NCI-H1436 treated with DMSO at 0.1 percent for 48 hours (cell line): Measurements from ENCODE around the gene LRBA.

Source experiments
- DNase-seq: peaks from one replicate; lab custom pipeline; 2025; lab: John Stamatoyannopoulos, UW

LRBA gene

DNA sequence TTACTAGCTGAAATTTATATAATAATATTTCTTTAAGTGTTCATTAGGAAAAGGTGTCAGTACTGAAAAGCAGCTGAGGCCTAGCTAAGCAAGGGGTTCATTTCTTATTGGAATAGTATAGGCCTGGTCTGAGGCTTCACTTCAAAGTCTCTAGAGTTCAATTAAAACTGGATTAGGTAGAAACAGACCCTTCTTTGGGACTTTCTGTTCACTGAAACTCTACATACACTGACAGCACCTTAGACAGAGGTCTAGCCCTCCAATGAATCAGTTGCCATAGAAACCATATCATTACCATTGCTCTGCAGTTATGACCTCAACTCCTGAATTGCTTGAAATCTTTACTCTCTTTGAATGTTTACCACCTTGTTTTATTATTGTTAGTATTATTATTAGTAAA, 519.5 kb downstream of the LRBA start:
- DNase-seq = no peak

DNA sequence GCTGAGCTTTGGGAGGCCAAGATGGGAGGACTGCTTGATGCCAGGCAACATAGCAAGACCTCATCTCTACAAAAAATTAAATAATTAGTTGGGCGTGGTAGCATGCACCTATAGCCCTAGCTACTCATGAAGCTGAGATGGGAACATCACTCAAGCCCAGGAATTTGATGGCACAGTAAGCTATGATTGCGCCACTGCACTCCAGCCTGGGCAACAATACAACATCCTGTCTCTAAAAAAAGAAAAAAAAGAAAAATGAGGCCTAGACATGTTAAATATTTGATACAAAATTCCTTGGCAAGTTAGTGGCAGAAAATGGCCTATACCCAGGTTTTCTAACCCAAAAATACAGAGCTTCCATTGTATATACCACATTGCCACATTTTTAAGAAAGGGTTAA, 521.2 kb downstream of the LRBA start:
- DNase-seq = no peak

DNA sequence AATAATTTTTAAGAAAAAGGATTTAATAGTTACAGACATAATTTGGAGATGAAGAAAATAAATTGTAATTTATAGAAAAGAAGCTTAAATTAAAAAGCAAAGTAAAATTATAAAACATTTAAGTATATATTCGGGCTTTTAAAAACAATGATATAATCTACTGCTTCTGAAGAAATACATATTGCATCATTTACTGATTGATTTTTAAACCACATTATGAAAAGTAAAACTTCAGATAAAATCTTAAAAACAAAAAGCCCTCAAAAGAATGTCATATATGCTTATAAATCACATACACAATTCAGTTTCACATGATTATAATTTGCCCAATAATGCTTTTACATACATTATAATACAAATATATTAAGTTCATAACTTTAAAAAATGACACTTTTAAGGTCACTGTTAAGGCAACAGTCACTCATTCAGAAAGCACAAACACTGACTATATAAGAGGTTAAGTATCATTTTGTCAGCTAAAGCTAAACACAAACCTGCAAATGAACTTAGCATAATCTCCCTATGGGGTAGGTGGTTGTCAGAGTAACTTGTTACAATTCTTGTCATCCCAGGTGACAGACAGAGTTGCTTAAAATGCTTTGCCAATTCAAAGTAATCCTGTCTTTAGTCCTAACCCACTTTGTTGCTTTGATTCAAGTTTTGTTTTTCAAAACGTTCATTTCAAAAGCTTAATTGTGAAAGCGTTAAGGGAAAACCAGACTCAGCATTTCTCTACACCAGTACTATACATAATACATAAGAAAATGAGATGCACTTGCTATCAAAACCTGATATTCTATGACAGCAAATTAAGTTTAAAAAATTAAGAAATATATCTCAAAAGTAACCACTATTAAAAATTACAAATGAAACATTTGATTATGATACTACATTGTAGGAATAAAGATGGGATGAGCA, 523.7 kb downstream of the LRBA start:
- no peak for DNase-seq

DNA sequence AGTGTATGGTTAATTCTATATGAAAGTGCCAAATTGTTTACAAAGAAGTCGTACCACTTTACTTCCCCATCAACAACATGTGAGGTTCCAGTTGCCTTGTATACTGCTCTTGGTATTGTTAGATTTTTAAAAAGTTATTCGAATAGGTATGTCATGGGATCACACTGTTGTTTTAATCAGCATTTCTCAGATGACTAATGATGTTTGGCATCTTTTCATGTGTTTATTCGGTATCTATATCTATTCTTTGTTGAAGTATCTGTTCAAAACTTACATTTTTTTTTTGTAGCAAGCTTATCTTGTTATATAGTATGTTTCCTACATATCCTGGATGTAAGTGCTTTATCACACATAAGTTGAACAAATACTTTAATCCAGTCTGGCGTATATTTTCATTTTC, 532.5 kb downstream of the LRBA start:
- no peak for DNase-seq

DNA sequence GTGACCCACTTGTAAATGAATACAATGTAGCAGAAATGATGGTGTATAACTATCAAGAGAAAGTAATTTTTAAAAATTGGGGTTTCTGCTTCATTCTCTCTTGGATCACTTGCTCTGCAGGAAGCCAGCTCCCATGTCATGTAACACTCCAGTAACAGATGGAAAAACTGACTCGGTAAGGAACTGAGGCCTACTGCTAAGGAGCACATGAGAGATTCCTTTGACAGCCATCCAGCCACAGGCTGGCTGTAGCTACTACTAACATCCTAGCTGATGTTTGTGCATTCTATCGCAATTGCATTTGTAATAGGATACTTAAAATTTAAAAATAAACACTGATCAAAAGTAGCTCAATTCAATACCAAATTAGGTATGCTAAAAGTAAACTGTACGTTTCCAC, 535.4 kb downstream of the LRBA start:
- DNase-seq = no peak

DNA sequence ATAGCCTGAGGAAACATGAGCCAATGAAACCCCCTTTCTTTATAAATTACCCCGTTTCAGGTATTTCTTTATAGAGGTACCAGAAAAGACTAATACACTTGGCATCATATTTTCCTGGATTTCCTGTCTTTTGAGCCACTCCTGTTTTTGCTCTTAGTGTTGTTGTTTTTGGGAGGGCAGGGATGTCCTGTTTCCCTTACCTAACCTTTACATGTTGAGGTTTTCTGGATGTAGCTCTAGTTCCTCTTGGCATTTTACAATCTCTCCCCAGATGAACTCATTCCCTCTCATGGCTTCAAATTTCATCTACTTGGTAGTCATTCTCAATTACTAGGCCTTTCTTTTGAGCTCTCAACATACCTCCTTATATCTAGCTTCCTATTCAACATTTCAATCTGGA, 537.2 kb downstream of the LRBA start:
- no peak for DNase-seq

DNA sequence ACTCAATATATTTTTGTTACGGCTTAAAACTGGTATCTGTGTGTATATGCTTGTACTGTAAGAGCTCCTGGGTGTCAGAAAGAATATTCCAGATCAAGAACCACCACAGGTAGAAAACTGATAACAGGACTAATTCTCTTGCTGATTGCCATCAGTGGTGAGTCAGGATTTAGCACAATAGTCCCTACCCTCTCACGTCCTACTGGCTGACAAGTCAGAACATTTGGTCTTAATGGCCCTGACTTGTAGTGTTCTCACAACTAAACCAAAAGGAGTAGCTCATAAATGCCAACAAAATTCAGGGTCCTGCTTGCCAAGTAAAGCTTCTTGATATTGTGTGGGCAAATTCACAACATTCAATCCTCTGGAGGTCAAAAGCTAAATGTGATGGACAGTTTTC, 538.3 kb downstream of the LRBA start:
- no peak for DNase-seq

DNA sequence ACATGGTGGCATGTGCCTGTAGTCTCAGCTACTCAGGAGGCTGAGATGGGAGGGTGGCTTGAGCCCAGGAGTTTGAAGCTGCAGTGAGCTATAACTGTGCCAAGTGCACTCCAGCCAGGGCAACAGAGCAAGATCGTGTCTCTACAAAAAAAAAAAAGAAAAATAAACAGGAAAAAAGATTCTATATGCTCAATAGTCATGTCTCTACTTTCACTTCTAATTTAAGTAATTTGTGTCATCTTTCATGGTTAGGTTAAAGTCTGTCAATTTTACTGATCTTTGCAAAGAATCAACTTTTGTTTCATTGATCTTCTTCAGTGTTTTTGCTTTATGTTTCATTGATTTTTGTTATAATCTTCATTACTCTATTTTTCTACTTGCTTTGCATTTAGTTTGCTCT, 539.3 kb downstream of the LRBA start:
- DNase-seq = no peak

DNA sequence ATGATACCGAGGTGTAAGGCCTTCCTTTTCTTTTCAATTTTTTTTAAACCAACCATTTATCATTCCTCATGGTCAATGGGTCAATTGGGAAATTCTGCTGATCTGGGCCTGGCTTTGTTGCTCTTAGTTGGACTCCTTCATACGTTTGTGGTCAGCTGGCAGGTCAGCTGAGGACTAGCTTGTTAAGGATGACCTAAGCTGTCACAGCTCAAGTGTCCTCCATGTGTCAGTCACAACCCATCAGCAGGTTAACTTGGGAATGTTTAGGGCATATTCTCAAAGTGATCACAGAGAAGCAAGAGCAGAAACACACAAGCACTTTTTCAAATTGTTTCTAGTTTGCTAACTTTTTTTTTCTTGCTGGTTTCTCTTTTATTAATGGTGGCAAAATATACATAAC, 550.6 kb downstream of the LRBA start:
- no peak for DNase-seq

DNA sequence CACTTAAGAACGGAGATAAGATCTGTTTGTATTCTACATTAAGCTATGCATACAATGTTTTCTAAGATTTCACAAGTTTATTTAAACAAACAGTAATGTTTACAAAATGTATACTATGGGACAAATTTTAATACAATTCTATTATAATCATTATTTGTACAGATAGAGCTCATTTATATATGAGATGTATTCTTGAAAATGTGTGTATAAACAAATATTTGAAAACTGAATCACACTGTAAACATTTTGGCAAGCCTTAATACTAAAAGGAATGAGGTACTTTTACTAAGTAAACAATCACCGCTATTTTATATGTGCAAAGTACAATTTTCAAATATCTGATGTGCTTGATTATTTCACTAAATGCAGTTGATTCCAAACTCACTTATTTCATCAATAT, 552.3 kb downstream of the LRBA start:
- no peak for DNase-seq

DNA sequence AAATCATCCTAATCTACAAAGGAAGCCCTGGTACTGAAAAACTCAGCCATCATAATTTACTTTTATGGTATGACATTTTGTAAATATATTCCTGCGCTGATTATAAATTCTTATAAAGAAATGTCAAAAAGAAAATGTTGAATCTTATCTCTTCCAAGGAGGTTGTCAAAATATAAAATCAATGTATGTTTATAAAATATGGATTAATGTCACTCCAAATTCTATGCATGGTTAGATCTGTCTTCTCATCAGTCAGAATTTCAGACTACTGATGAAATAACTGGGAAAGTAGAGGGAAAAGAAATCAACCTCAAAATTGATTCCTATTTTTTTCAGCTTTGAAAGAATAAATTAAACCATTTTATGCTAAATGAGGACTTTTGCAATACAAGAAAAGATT, 553.1 kb downstream of the LRBA start:
- no peak for DNase-seq

DNA sequence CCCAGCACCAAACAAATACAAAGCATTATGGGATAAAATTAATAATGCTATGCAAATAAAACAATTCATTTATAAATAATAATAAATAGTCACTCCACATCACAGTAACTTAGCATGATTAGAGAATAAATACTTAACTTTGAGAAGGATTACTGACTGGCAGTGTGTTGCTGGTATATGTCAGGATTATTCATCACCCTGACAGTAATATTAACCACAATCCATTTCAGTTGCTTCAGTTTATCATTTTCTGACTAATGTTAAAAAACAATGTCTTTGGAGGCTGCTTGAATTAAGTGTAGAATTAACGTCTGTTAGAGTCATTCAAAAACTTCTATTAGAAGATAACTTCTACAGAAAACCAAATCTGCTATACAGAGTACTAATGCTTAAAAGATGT, 557.3 kb downstream of the LRBA start:
- no peak for DNase-seq

DNA sequence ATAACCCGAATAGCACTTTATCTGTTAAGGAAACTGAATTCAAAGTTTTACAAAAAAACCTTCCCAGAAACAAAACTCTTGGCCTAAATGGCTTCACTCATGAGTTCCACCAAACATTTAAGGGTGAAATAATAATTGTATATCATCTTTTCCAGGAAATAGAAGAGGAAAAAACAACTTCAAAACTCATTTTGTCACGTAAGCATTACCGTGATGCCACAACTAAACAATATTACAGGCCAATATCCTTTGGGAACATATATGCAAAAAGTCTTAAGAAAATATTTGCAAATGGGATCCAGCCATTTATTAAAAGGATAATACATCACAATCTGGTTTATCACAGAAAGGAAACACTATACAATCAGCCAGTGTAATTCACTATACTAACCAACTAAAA, 563.2 kb downstream of the LRBA start:
- DNase-seq = no peak

DNA sequence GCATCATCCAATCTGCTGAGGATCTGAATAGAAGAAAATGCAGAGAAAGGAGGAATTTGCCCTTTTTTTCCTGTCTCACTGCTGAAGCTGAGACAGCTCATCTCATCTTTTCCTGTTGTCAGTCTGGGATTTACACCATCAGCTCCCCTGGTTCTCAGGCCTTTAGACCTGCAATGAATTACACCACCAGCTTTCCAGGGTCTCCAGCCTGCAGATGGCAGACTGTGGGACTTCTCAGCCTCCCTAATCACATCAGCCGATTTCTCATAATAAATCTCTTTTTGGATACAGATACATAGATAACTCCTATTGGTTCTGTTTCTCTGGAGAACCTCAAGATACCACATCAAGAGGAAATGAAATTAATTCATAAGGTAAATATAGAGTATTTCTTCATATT, 567.7 kb downstream of the LRBA start:
- DNase-seq = no peak

DNA sequence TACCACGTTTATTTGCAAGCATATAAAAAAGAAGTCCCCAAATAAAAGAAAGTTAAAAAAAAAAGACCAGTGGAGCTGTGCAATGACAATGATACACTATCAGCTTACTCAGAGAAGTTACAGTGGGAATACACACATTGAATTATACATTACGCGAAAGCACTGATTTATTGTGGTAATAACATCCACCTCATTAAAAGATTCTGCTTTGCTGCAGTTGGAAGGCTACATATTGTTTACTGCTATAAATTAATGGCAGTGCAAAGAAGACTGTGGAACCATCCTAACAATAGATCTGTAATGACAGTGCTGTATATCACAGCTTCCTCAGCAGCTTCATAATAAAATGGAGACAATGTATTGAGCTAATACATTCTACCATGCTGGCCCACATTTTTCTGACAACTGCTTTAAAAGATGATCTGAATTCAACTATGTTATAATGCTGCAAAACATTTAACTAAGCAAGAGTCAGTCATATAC, 575.6 kb downstream of the LRBA start:
- no peak for DNase-seq

DNA sequence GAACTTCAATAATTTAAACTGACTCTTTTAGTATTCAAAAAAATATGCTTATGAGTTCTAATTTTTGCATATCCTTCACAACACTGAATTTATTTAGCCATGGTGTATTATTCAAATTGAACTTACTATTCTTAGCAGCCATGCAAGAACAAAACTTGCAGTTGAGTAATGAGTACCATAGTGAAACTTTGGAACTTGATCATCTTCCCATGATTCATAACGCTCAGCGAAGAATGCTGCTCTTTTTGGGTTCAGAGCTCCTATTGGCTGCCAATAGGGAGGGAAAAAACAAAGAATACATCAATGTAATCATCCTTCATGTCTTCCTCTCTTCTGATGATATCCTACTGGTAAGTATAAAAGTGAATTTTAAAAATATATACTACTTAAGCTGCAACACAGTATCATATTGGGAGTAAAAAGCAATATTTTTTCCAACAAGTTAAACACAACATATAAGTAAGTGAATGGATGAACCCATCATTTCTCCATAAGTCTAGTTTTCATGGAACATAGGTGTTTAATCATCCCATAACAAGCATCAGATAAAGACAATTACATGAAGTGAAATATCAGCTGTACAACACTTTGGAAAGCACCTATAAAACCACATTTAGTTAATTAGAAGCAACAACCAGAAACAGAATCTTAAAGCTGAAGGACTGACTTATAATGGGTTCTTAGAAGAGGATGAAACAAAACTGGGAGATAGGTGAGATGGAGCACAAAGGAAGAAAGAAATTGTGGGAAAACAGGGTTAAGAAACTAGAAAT, 578.3 kb downstream of the LRBA start:
- DNase-seq = no peak

DNA sequence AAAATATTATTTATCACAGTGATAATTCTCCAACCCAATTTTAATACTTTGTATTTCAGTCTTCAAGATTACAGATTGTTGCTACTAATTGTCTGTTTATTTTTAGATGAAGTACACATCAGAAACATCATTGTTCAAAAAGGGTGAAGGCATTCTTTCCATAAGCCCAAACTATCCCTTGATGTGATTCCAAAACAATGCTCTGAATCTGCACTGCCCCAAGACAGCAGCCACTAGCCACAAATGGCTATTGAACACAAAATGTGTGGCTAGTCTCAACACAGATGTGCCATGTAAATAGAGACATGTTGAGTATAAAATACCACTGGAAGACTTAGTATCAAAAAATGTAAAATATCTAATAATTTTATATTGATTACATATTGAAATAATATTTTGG, 583.9 kb downstream of the LRBA start:
- DNase-seq = no peak

DNA sequence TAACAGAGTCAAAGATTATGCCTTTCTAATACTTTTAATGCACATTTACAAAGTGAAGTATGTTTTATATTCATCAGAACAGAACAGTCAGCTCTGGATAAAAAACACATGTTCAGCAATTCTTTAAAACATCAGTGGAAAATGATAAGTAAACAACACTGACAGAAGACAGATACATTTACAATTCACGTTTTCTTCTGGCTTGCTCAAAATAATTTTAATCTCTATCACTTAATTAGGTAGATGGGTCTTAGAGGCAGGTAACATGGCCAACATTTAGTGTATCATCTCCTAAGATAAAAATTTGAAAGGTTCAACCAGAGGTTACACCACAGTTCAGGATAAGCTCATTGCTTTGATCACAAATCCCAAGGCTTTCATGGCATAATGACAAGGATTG, 589.9 kb downstream of the LRBA start:
- DNase-seq = no peak

DNA sequence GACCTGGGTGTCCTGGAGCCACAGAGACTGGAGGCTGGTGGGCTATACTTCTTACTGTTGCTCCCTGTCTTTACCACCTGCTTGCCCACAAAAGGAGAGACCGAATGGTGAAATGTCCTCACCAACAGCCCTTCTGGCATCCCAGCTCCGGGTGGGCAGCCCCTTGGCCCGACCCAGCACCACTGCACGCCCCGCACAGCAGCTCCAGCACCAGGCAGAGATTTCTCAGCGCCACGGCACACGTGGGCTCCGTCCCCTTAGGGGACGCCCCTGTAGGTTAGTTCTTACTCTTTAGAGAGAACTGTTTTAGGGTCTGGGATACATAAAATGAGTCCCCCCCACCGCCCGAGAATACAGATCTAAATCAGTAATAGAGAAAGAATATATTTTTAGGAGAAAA, 591.6 kb downstream of the LRBA start:
- no peak for DNase-seq

DNA sequence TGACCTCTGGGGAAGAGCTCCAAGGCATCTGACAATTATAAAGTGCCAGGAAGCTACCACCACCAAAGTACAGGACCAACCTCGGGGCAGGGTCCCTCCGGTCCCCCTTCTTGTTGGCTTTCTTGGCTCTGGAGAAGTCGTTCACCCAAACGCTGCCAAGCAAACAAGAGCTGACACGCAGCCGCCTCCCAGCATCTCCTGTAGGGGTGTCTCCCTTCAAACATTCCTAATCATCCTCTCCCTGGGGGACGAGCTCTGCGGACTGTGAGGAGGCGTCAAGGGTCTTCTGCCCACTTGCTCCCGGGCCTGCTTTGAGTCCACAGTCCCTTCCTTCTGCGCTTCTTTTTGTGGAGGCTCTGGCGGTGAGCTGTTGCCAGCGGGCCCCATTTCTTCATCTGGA, 592.0 kb downstream of the LRBA start:
- DNase-seq = no peak

DNA sequence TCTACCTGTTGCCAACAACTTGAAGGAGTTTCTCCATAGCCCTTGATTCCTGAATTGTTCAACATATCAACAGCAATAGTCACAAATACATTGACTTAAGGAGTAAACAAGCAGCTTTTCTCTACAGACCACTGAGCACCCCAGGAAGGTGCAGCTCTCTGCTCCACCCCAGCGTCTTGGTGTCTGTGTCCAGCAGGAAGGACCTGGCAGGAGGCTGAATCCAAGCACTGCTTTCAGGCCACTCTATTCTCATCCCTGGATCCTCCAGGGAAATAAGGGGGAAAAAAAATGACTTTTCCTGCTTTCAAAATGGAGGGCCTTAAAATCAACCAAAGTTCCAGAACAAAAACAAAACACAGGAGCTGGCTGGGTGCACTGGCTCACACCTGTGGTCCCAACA, 593.5 kb downstream of the LRBA start:
- DNase-seq = no peak

DNA sequence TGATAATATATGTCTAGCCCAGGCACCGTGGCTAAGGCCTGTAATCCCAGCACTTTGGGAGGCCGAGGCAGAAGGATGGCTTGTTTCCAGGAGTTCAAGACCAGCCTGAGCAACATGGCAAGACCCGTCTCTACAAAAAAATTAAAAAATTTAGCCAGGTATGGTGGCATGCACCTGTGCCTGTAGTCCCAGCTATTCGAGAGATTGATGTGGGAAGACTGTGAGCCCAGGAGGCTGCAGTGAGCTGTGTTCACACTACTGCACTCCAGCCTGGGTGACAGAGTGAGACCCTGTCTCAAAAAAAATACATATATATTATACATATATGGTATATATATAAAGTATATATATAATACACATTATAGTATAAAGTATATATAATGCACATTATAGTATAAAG, 595.1 kb downstream of the LRBA start:
- DNase-seq = no peak

DNA sequence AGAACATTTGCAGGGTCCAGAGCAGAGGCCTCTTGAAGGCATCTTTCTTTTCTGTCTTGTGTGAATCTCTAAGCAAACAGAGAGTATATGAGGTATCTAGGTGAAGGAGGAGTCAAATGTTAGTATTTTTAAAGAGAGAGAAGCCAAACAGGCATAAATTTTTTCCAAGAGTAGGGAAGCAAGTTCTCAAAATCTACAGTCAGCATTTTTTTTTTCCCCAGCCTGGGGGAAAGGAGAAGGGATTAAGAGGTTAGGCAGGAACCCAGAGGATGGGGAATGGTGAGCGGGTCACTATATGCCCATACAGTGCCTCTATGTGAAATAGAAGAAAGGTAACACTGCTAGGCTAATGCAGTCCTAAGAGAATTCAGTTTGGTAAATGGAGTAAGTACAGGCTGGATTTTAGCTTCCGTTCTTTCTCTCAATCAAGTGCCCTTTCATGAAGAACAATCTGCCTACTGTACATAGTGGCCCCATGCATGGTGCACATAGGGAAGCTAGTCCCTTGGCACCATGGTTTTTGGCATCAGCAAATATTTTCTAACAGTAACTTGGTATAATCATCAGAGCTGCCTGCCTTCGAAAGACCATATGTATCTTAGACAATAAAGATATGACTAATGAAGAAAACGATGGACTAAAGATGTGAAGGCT, 596.2 kb downstream of the LRBA start:
- no peak for DNase-seq
